ENCODE data around the gene RPP14. TPM values are rescaled to one million over a fixed set of nuclear protein-coding genes. Genes with fewer than 3 reads are reported as not detected.

Gene RPP14
- total RNA-seq, 2 donors from 2014 or later = 14.7 to 16.8 TPM

DNA sequence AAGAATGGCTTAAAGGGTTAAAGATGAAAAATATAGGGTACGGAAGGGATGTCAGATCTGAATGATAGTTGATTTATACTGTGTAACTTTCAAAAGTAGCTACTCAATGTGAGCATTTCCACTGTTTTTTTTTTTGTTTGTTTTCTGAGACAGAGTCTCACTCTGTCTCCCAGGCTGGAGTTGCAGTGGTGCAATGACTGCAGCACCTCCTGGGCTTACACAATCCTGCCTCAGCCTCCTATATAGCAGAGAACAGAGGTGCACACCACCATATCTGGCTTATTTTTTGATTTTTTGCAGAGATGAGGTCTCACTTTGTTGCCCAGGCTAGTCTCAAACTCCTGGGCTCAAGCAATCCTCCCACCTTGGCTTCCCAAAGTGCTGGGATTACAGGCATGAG lies 16.7 kb downstream of the RPP14 start:
- ATAC-seq = peak in 1 of 2 donors; percentile 44
- H3K9me3 Mint-ChIP-seq = no peaks in the 10 kb centered on the region
- no peaks in the 10 kb centered on the region for H3K36me3 Mint-ChIP-seq
- DNase-seq (ENCODE audit: low spot score in 2 of 2) = no peak
- H3K27ac Mint-ChIP-seq = peak overlapping the region in 1 of 2 donors; percentile 87

DNA sequence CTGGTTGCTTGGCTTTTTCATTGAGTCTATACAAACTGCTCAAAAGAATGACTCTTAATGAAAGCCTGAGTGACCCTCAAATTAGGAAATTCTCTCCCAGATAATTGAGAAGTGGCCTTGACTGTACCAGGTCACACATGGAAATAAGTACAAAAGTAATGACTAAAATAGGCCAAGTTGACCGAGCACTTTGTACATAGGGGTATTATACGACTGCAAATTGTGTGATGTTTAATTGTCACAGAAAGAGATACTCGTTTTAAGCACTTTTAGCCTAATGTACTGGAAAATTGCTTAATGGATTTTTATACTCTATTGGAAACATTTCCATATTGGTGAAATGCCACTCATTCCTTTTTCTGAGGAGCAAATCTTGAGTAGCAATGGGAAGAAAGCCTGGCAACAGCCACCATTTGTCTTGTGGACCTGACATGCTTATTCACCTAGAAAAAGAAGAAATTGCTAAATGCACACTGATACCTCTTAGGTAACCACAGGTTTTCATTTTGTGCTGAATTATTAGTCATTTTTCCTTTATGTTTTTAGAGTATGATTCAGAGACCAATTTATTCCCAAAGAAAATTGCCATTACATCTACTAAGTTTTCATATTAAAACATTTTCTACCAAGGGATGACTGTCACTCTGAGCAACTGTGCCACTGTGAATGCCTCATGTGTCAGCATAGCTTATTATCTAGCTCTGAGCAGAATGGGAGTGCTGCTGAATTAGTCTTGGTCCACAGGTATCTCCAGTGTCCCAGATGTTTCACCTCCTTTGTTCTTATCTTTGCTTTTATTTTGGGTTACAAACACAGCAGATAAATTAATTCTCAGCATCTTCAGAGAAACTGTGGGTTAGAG lies 17.7 kb downstream of the RPP14 start:
- no peaks in the 10 kb centered on the region for H3K36me3 Mint-ChIP-seq
- H3K9me3 Mint-ChIP-seq = no peaks in the 10 kb centered on the region
- DNase-seq (ENCODE audit: low spot score in 2 of 2) (no peak), ATAC-seq (peak; percentile 81 to 88)
- peak overlapping the region; percentile 81 to 87 for H3K27ac Mint-ChIP-seq

DNA sequence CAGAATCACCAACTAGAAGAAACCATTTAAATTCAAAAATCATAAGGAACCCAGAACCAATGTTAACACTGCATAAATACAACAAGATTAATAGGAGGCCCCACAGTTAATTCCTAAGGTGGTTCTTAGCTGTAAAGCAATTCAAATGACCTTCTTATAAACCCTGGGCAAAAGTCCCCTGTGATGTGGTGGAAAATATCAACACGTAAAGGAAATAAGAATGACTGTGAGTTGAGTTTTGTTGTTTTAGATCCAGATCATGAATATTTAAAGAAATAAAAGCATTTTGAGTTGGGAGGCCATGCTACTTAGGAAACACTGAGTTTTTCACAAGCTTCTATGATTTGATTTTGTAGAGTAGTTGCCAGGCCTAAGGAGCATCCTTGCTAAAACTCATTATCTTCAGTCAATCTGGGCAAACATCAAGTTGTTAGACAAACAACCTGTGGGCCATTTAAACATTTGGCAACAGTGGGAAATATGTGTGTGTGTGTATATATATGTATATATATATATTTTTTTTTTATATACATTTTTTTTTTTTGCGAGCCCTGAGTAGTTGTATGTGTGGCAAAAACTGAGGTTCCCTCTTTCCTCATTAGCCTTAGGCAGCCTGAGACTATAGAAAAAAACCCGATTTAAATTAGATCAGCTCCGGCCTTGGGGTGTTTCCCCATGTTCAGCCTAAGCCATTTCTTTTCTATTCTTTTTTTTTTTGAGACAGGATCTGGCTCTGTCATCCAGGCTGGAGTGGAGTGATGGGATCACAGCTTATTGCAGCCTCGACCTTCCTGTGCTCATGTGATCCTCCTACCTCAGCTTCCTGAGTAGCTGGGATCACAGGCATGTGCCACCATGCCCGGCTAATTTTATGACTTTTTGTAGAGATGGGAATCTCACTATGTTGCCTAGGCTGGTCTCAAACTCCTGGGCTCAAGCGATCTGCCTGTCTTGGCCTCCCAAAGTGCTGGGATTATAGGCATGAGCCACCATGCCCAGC lies 18.6 kb downstream of the RPP14 start:
- peak overlapping the region; percentile 86 to 87 for H3K27ac Mint-ChIP-seq
- no peaks in the 10 kb centered on the region for H3K36me3 Mint-ChIP-seq
- no peaks in the 10 kb centered on the region for H3K9me3 Mint-ChIP-seq
- DNase-seq (ENCODE audit: low spot score in 2 of 2) = no peak
- peak; percentile 50 to 60 for ATAC-seq

DNA sequence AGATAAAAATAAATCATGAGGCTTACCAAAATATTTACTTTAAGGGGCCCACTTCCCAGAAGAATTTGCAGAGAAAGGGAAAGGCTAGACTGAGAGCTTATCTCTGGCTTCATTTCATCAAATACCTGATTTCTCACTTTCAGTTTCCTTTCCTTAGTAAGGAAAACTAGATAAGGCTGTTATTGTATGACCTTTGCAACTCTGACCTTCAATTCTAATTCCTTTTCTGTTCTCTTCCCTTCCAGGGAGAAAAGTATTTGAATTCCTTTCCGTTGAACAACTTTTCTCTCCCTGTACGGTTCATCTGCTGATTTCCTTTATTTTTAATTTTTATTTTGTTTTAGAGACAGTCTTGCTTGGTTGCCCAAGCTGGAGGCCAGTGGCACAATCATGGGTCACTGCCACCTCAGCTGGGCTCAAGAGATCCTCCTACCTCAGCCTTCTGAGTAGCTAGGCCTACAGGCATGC lies 19.5 kb downstream of the RPP14 start:
- H3K9me3 Mint-ChIP-seq = no peaks in the 10 kb centered on the region
- ATAC-seq = no peak

DNA sequence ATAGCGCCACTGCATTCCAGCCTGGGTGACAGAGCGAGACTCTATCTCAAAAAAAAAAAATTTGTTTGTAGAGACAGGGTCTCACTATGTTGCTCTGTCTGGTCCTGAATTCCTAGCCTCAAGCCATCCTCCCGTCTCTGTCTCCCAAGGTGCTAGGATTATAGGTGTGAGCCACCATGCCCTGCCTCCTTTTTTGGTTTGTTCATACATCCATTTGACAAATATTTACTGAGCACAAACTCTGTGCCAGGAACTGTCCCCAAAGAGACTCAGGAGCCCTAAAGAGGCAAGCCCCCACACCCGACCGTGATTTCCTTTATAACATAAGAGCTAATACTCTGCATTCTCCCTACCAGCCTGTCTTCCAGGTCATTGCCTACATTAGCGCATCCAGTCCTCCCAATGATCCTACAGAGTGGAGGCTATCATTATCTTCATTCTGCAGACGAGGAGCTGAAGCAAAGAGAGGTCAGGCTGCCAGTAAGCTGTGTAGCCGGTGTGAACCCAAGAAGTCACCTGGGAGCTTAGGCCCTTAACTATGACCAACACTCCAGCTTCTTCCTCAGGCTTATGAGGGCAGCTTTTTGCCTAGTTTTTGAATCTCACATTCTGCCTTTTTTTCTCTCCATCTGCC lies 20.3 kb downstream of the RPP14 start:
- no peak for ATAC-seq
- no peak for DNase-seq (ENCODE audit: low spot score in 2 of 2)
- Mint-ChIP-seq H3K36me3 (no peaks in the 10 kb centered on the region), H3K9me3 (no peaks in the 10 kb centered on the region), H3K27ac (no peak overlapping the region)

More for the DNA sequence above, 19.5 kb downstream of the RPP14 start:
- no peak for DNase-seq (ENCODE audit: low spot score in 2 of 2)
- peak overlapping the region; percentile 86 to 87 for H3K27ac Mint-ChIP-seq
- no peaks in the 10 kb centered on the region for H3K36me3 Mint-ChIP-seq

DNA sequence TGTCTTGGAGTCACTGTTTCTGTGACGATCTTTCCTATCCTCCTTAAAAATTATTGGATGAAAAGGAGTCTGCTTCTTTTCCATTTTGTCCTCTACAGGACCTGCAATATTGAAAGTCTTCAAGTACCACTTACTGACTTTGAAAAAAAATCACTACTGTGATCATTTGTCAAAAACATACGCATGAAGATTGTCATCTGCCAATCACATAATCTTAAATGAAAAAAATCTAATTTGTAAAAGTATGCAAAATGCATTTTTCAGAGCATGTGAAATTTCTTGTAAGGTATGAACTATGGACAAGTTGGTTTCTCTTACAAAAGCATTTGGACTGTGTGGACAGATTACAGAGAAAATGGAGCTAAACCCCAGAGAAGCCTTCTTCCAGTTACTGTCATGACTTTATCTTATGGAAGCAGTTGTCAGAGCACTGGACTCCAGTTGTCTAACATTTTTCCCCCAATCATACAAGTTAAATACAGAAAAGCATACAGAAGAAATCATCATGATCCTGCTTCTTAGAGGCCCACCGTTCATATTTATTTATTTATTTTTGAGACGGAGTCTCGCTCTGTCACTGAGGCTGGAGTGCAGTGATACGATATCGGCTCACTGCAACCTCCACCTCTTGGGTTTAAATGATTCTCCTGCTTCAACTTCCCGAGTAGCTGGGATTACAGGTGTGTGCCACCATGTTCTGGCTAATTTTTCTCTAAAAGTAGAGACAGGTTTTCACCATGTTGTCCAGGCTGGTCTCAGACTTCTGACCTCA lies 23.3 kb downstream of the RPP14 start:
- ATAC-seq (no peak), DNase-seq (ENCODE audit: low spot score in 2 of 2) (no peak)
- no peaks in the 10 kb centered on the region for H3K9me3 Mint-ChIP-seq
- H3K36me3 Mint-ChIP-seq = peaks cover 0 to 4% of the 10 kb centered on the region in 2 donors
- peak overlapping the region in 1 of 2 donors; percentile 56 for H3K27ac Mint-ChIP-seq

DNA sequence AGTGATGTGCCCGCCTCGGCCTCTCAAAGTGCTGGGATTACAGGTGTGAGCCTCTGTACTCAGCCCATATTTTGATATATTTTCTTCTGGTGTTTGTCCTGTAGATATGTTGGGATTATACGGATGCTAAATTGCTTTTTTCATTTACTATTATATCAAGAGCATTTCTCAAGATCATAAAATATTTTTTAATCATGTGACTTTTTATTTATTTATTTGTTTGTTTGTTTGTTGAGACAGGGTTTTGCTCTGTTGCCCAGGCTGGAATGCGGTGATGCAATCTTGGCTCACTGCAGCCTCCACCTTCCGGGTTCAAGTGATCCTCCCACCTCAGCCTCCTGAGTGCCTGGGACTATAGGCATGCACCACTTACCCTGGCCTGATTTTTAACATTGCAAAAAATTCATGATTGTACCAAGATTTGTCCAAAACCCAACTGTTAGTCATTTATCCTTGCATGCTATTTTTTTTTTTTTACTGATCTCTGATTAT lies 23.9 kb downstream of the RPP14 start:
- DNase-seq (ENCODE audit: low spot score in 2 of 2) (no peak), ATAC-seq (no peak)
- Mint-ChIP-seq H3K27ac (no peak overlapping the region), H3K9me3 (no peaks in the 10 kb centered on the region), H3K36me3 (peaks cover 0 to 4% of the 10 kb centered on the region in 2 donors)

DNA sequence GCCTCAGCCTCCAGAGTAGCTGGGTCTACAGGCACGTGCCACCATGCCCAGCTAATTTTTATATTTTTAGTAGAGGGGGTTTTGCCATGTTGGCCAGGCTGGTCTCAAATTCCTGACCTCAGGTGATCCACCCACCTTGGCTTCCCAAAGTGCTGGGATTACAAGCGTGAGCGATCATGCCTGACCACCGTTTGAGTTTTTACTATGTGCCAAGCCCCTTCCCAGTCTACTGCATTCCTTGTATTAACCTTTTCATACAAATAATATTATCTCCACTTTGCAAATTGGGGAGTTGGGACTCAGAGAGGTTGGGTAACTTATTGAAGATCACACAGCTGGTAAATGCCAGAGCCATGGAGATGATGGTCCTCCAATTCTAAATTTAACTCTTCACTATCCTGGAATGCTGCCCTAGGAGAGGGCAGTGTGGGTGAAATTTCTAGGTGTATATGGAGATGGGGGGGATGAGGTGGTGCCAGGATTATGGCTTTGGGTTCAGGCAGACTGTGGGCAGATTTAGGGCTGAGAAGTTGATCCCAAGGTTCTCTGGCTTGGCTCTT lies 25.6 kb downstream of the RPP14 start:
- Mint-ChIP-seq H3K9me3 (no peaks in the 10 kb centered on the region), H3K27ac (peak overlapping the region in 1 of 2 donors; percentile 46), H3K36me3 (peaks cover 0 to 10% of the 10 kb centered on the region in 2 donors)
- DNase-seq (ENCODE audit: low spot score in 2 of 2) = no peak
- ATAC-seq = no peak

DNA sequence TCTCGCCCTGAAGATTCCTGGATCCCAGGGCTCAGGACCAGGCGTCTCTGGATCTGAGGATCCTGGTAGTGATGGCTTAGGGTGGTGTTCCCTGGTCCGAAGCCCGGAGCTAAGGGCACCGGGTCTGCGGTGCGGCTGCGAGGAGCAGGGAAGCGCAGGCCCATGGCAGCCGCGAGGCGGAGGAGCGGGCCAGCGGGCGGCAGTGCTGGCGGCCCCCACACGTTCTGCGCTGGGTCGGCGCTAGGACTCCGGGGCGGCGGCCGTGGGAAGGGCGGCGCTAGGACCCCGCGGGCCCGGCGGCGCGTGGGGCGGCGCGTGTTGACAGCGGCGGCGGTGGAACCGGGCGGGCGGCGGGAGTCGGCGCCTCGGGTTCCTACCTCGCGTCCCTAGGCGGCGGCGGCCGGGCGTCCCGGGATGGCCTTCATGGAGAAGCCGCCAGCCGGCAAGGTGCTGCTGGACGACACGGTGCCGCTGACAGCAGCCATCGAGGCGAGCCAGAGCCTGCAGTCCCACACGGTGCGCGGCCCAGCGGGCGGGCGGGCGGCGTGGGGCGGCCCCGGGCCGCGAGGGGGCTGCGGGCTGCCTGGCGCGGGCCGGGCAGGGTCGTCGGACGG lies 26.6 kb downstream of the RPP14 start, which contains the start of gene PXK:
PXK (plus strand) TSS at position 318 of the 614 bp plus-strand sequence; CDS start at position 415, 97 bp downstream.
- Mint-ChIP-seq H3K9me3 (no peaks in the 10 kb centered on the region), H3K36me3 (peaks cover 0 to 10% of the 10 kb centered on the region in 2 donors), H3K27ac (peak within 1 kb of the TSS; percentile 79 to 96)
- DNase-seq (ENCODE audit: low spot score in 2 of 2) = peak; percentile 67 to 85
- ATAC-seq = peak; percentile 72 to 90

DNA sequence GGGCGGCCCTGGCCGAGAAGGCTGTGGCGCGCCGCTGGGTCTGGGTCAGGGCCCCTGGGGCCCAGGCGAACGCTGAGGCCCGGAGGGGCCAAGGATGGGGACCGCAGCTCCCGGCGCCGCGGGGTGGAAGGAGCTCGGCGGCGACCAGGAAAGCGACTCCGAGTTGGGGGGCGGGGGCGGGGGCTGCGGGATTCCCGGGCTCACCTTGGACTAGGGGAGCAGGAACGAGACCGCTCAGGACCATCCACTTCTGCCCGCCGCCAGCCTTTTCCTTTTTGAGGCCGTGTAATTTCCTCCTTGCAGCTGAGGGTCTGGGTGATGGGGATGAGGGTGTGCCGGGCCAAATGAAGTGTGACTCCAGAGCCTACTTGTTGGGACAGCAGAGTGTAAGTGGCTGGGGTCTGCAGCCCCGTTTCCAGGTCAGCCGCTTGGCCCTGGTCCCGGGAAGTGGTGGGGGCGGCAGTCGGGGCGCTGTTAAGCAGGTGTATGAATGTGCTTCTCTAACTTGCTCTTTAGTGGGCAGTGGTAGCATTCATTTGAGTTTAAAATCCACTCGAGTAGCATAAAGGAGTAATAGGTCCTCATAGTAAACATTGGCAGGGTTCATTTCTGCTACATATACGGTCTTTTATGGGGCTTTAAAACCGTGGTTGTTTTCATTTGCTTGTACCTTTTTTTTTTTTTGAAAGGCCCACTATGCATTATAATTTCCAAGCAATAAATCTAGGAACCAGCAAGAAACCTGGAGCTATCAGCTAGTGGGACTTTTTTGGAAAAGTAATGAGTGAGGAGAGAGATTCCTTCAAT lies 27.4 kb downstream of the RPP14 start:
- peak in 1 of 2 donors; percentile 29 for DNase-seq (ENCODE audit: low spot score in 2 of 2)
- Mint-ChIP-seq H3K9me3 (no peaks in the 10 kb centered on the region), H3K36me3 (peaks cover 0 to 10% of the 10 kb centered on the region in 2 donors), H3K27ac (peak overlapping the region; percentile 79 to 96)
- peak; percentile 35 to 43 for ATAC-seq

DNA sequence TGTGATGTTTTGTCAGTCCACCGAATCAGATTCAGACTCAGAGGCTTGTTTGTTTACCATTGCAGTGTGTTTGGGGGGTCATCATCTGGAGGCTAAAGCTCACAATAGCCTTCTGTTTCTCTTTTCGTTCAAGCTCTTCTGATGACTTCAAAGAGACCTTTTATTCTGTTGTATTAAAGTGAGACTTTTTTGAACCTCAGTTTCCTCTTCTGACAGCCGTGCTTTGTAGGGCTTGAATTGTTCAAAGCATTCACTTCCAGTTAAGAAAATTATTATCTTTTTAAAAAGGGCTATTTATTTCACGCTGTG lies 27.9 kb downstream of the RPP14 start:
- Mint-ChIP-seq H3K27ac (peak overlapping the region; percentile 47 to 79), H3K9me3 (no peaks in the 10 kb centered on the region), H3K36me3 (peaks cover 0 to 10% of the 10 kb centered on the region in 2 donors)
- ATAC-seq (no peak), DNase-seq (ENCODE audit: low spot score in 2 of 2) (no peak)

DNA sequence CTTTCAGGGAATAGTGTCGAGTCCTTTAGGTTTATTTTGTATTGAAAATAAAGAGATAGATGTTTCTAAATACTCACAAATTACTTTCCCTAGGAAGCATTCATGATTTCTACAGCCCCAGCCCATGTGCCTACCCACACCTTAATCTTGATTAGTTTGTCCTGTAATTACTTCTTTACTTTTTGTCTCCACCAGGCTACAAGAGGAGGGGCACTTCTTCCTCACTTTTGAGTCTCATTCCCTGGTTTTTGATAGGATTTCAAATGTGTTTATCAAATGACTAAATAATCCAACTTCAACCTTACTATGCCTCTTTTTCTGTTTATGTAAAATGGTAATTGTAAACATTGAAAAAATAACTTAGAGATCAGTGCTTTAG lies 28.4 kb downstream of the RPP14 start:
- no peak for ATAC-seq
- Mint-ChIP-seq H3K36me3 (peaks cover 0 to 10% of the 10 kb centered on the region in 2 donors), H3K9me3 (no peaks in the 10 kb centered on the region), H3K27ac (peak overlapping the region; percentile 72 to 78)
- no peak for DNase-seq (ENCODE audit: low spot score in 2 of 2)

DNA sequence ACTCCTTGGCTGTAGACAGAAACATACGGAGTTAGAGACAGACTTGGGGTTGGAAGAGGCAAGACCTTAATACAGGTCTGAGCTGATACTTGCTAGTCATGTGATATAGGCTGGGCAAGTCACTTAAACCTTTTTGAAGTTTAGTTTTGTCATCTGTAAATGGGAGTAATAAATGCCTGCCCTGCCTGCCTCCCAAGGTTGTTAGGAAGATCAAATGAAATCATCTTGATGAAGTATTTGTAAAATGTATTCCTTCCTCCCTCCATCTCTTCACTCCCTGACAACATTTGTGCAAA lies 29.6 kb downstream of the RPP14 start:
- Mint-ChIP-seq H3K9me3 (no peaks in the 10 kb centered on the region), H3K27ac (peak overlapping the region; percentile 78 to 96), H3K36me3 (peaks cover 0 to 10% of the 10 kb centered on the region in 2 donors)
- no peak for ATAC-seq
- DNase-seq (ENCODE audit: low spot score in 2 of 2) = no peak

DNA sequence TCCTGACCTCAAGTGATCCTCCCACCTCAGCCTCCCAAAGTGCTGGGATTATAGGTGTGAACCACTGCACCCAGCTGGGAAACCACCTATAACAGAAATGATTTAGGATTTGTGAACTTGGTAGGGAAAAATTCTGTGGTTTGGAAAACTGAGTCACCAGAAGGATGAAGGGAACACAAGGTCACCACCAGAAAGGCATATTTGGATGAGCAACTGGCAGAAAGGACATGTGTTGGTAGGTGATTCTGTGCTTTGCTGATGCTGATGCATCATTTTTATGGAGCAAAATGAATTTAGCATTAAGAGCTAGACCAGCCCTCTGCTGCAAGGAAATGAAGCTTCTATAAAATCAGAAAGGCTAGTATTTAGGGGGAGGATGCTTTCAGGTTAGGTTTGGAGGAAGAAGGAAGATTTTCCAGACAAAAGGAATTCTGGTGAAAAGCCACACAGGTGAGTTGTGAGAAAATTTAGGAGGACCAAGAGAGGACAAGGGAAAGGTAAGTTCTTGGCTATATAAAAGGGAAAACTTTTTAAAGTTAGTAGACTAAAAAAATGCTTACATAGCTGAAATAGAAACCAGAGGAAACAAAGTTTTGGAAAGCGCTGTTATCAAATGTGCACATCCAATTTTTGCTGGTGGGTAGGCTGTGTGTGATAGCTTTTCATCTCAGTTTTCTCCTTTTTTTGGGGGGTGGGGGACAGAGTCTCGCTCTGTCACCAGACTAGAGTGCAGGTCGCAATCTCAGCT lies 30.3 kb downstream of the RPP14 start:
- Mint-ChIP-seq H3K36me3 (peaks cover 0 to 10% of the 10 kb centered on the region in 2 donors), H3K27ac (peak overlapping the region in 1 of 2 donors; percentile 78), H3K9me3 (no peaks in the 10 kb centered on the region)
- ATAC-seq = peak in 1 of 2 donors; percentile 37
- no peak for DNase-seq (ENCODE audit: low spot score in 2 of 2)
